ENCODE results near the gene COMMD8. TPM values are rescaled to one million over a fixed set of nuclear protein-coding genes. Genes with fewer than 3 reads are reported as not detected.

Gene COMMD8
- total and polyA plus RNA-seq, 2 experiments from 2014 or later = 58.0 to 71.7 TPM

- Histone ChIP-seq H3K4me1 (ENCODE audit: insufficient read depth) (peaks cover 4% of the 10 kb centered on the region; the same call in 1 of the 2 replicates), H3K79me2 (ENCODE audit: insufficient read depth) (peaks cover 28% of the 10 kb centered on the region), H3K4me3 (peak overlapping the region; percentile 95), H3K9me3 (ENCODE audit: low read depth) (no peaks in the 10 kb centered on the region), H3K36me3 (ENCODE audit: low read depth) (peaks cover 7% of the 10 kb centered on the region; the same call in 1 of the 2 replicates), H3K27ac (peak overlapping the region; percentile 54), H3K27me3 (replicated peaks; ENCODE audit: insufficient read depth) (no peaks in the 10 kb centered on the region), H3K9ac (peak overlapping the region; percentile 79), H3F3A (ENCODE audit: insufficient read depth) (no peaks in the 10 kb centered on the region), H2AFZ (peak overlapping the region; percentile 96), H4K20me1 (ENCODE audit: insufficient read depth) (no peaks in the 10 kb centered on the region), H3K9me2 (ENCODE audit: insufficient read depth) (no peaks in the 10 kb centered on the region), H3K4me2 (ENCODE audit: unreplicated experiment) (peak overlapping the region; percentile 94)
- in situ Hi-C loops (cut with MboI) = no loop called here
- peak; percentile 38 for DNase-seq
- TF ChIP-seq EZH2 (IDR thresholded peaks at IDR 0.05; ENCODE audit: insufficient read depth, poor library complexity, severe bottlenecking) = no peak
- no peak for TF ChIP-seq EZH2phosphoT487 (IDR thresholded peaks at IDR 0.05; ENCODE audit: insufficient read depth, low read depth)
- 12 to 18% methylated on average over 6 of the region's 6 CpGs for WGBS, 2 experiments (ENCODE audit: low coverage in 1 of 2, low lambda C conversion rate in 2 of 2, missing lambda C conversion rate in 2 of 2)
Observed at GRCh38 chr4:47462799-47463234, 685 bp downstream of the COMMD8 start.

GRCh38 chr4:47451657-47452056 lies 11.8 kb downstream of the COMMD8 start:
- no peak for TF ChIP-seq EZH2phosphoT487 (IDR thresholded peaks at IDR 0.05; ENCODE audit: insufficient read depth, low read depth)
- TF ChIP-seq EZH2 (IDR thresholded peaks at IDR 0.05; ENCODE audit: insufficient read depth, poor library complexity, severe bottlenecking) = no peak
- in situ Hi-C loops (cut with MboI) = no loop called here
- Histone ChIP-seq H3K27ac (peak overlapping the region; percentile 19; the same call in 1 of the 2 replicates), H2AFZ (0 out of 2 replicates have a peak overlapping the region, but pooled peaks have one; percentile 22), H3K4me2 (ENCODE audit: unreplicated experiment) (peak overlapping the region; percentile 54), H3K9me2 (ENCODE audit: insufficient read depth) (no peaks in the 10 kb centered on the region), H3K27me3 (replicated peaks; ENCODE audit: insufficient read depth) (no peaks in the 10 kb centered on the region), H3K9me3 (ENCODE audit: low read depth) (no peaks in the 10 kb centered on the region), H3K4me1 (ENCODE audit: insufficient read depth) (peaks cover 12% of the 10 kb centered on the region; the same call in 1 of the 2 replicates), H3K9ac (no peak overlapping the region), H3K79me2 (ENCODE audit: insufficient read depth) (no peaks in the 10 kb centered on the region), H4K20me1 (ENCODE audit: insufficient read depth) (no peaks in the 10 kb centered on the region), H3K4me3 (no peak overlapping the region), H3K36me3 (ENCODE audit: low read depth) (peaks cover 31% of the 10 kb centered on the region), H3F3A (ENCODE audit: insufficient read depth) (peaks cover 9% of the 10 kb centered on the region; the same call in 1 of the 2 replicates)
- WGBS, 2 experiments (ENCODE audit: low coverage in 1 of 2, low lambda C conversion rate in 2 of 2, missing lambda C conversion rate in 2 of 2) = 49 to 59% methylated on average over 4 of the region's 4 CpGs
- peak; percentile 46 for DNase-seq

- 98% methylated on average over 2 of the region's 2 CpGs for WGBS, 2 experiments (ENCODE audit: low coverage in 1 of 2, low lambda C conversion rate in 2 of 2, missing lambda C conversion rate in 2 of 2)
- Histone ChIP-seq H3K9ac (no peak overlapping the region), H3K9me2 (ENCODE audit: insufficient read depth) (no peaks in the 10 kb centered on the region), H3K4me1 (ENCODE audit: insufficient read depth) (no peaks in the 10 kb centered on the region), H3K36me3 (ENCODE audit: low read depth) (no peaks in the 10 kb centered on the region), H3K27me3 (replicated peaks; ENCODE audit: insufficient read depth) (no peaks in the 10 kb centered on the region), H3K79me2 (ENCODE audit: insufficient read depth) (no peaks in the 10 kb centered on the region), H3K4me2 (ENCODE audit: unreplicated experiment) (no peak overlapping the region), H3K9me3 (ENCODE audit: low read depth) (no peaks in the 10 kb centered on the region), H2AFZ (no peak overlapping the region), H3K27ac (no peak overlapping the region), H4K20me1 (ENCODE audit: insufficient read depth) (no peaks in the 10 kb centered on the region), H3K4me3 (no peak overlapping the region), H3F3A (ENCODE audit: insufficient read depth) (no peaks in the 10 kb centered on the region)
- no peak for DNase-seq
- TF ChIP-seq EZH2 (IDR thresholded peaks at IDR 0.05; ENCODE audit: insufficient read depth, poor library complexity, severe bottlenecking) (no peak), EZH2phosphoT487 (IDR thresholded peaks at IDR 0.05; ENCODE audit: insufficient read depth, low read depth) (no peak)
- in situ Hi-C loops (cut with MboI) = no loop called here
Observed at GRCh38 chr4:47444031-47444430, 19.5 kb downstream of the COMMD8 start.

GRCh38 chr4:47442980-47443379 lies 20.5 kb downstream of the COMMD8 start:
- Histone ChIP-seq H3K9ac (no peak overlapping the region), H3K36me3 (ENCODE audit: low read depth) (no peaks in the 10 kb centered on the region), H2AFZ (no peak overlapping the region), H3K27me3 (replicated peaks; ENCODE audit: insufficient read depth) (no peaks in the 10 kb centered on the region), H3K9me3 (ENCODE audit: low read depth) (no peaks in the 10 kb centered on the region), H3K79me2 (ENCODE audit: insufficient read depth) (no peaks in the 10 kb centered on the region), H3F3A (ENCODE audit: insufficient read depth) (no peaks in the 10 kb centered on the region), H3K4me2 (ENCODE audit: unreplicated experiment) (no peak overlapping the region), H3K4me1 (ENCODE audit: insufficient read depth) (no peaks in the 10 kb centered on the region), H4K20me1 (ENCODE audit: insufficient read depth) (no peaks in the 10 kb centered on the region), H3K4me3 (no peak overlapping the region), H3K27ac (no peak overlapping the region), H3K9me2 (ENCODE audit: insufficient read depth) (no peaks in the 10 kb centered on the region)
- TF ChIP-seq EZH2 (IDR thresholded peaks at IDR 0.05; ENCODE audit: insufficient read depth, poor library complexity, severe bottlenecking) = no peak
- TF ChIP-seq EZH2phosphoT487 (IDR thresholded peaks at IDR 0.05; ENCODE audit: insufficient read depth, low read depth) = no peak
- in situ Hi-C loops (cut with MboI) = no loop called here
- 85 to 91% methylated on average over 5 of the region's 5 CpGs for WGBS, 2 experiments (ENCODE audit: low coverage in 1 of 2, low lambda C conversion rate in 2 of 2, missing lambda C conversion rate in 2 of 2)
- no peak for DNase-seq

- no peaks in the 10 kb centered on the region for H3K27me3 ChIP-seq (replicated peaks; ENCODE audit: insufficient read depth)
- in situ Hi-C loops (cut with MboI) = no loop called here
- H3K9me2 ChIP-seq (ENCODE audit: insufficient read depth) = no peaks in the 10 kb centered on the region
- no peak overlapping the region for H2AFZ ChIP-seq
- H3K79me2 ChIP-seq (ENCODE audit: insufficient read depth) = no peaks in the 10 kb centered on the region
- no peaks in the 10 kb centered on the region for H3K36me3 ChIP-seq (ENCODE audit: low read depth)
- H3K27ac ChIP-seq = no peak overlapping the region
- H3K9ac ChIP-seq = no peak overlapping the region
- DNase-seq = no peak
- no peaks in the 10 kb centered on the region for H4K20me1 ChIP-seq (ENCODE audit: insufficient read depth)
- no peaks in the 10 kb centered on the region for H3K4me1 ChIP-seq (ENCODE audit: insufficient read depth)
- H3F3A ChIP-seq (ENCODE audit: insufficient read depth) = no peaks in the 10 kb centered on the region
- no peak overlapping the region for H3K4me3 ChIP-seq
- no peaks in the 10 kb centered on the region for H3K9me3 ChIP-seq (ENCODE audit: low read depth)
- TF ChIP-seq EZH2phosphoT487 (IDR thresholded peaks at IDR 0.05; ENCODE audit: insufficient read depth, low read depth) = no peak
- TF ChIP-seq EZH2 (IDR thresholded peaks at IDR 0.05; ENCODE audit: insufficient read depth, poor library complexity, severe bottlenecking) = no peak
- H3K4me2 ChIP-seq (ENCODE audit: unreplicated experiment) = no peak overlapping the region
Observed at GRCh38 chr4:47434931-47435330, 28.6 kb downstream of the COMMD8 start.

Measured in GM23248 (cell line).